GM18520 (cell line): ENCODE data around the gene RPL10.

Source experiments
- ATAC-seq: cut with Tn5 transposase; IDR thresholded peaks from one replicate; pipeline ENCODE4 v1.9.1; 2021; ENCODE audit not compliant: unreplicated experiment

Gene RPL10

DNA sequence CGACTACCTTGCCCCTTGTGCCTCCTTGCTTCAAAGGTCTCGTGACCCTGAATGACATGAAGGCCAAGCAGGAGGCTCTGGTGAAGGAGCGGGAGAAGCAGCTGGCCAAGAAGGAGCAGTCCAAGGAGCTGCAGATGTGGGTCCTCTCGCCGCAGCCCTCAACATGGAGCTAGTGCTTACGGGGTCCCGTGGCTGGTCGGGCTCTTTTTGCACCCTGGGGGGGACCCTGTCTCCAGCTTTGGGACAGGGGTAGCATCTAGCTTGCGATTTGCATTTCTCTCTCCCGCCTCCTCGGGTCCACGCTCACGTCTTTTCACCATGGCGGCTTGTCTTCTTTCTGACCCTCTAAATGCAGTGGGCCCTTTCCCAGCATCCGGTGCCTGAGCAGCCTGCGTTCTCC is 47.6 kb downstream of the RPL10 start:
- ATAC-seq = no peak

DNA sequence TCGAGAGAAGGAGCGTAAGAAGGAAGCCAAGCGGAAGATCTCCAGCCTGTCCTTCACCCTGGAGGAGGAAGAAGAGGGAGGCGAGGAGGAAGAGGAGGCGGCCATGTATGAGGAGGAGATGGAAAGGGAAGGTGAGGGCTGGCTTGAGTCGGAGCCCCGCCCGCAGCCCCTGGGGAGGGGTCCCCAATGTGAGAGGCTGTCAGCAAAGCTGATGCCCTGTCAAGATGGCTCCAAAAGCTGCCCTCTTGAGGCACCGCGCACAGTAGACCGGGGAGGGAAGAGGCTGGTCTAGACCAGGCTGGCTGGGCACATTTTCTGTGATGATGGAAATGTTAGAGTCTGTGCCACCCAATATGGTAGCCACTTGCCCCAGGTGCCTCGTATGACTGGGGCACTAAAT is 48.3 kb downstream of the RPL10 start:
- ATAC-seq = no peak

DNA sequence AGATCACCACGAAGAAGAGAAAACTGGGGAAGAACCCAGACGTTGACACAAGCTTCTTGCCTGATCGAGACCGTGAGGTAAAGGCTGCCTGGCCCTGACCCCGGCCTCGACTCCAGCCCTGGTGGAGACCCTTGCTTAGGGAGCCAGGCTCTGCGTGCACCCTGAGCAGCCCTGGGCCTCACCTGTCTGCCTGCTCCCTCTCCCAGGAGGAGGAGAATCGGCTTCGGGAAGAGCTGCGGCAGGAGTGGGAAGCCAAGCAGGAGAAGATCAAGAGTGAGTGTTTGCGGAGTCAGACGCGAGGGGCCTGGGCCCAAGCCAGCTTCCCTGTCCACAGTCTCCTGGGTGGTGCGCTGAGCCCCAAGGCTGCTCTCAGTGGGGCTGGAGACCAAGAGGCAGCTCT is 50.3 kb downstream of the RPL10 start:
- no peak for ATAC-seq

DNA sequence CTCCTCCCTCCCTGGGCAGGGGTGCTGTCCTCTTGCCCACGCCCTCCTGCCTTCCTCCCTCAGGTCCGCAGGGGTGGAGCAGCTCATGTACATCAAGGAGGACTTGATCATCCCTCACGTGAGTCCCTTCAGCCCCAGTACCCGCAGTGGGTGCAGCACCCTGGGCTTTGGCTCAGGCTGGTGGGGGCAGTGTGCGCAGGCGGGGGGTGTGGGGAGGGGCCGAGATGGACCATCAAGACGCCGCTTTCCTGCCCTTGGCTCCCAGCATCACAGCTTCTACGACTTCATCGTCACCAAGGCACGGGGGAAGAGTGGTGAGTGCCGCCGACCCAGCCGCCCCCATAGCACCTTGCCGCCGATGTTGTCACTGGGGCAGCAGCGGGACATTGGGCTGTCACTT is 51.4 kb downstream of the RPL10 start:
- ATAC-seq = no peak

DNA sequence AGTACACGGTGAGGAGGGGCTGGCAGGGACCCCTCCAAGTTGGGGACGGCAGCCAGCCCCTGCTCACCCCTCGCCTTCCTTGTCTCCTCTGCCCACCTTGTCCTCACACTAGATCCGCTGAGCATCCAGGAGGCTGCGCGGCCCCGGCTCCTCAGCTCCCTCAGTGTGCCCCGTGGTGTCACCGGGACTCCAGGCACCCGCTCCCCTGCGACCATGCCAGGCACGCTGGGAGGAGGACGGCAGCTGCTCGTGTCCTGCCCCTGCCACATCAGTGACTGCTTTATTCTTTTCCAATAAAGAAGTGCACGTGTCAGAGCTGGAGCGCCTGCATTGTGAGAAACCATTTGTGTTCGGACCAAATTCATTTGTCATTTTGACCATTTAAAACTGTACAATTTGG is 52.1 kb downstream of the RPL10 start:
- no peak for ATAC-seq
